Suppressor macrophage treated with lipopolysaccharide for 1 hour (primary cell): ENCODE data around the gene TM7SF2.

Experiments used
- DNase-seq, 3 donors: peaks; one replicate each; pipeline ENCODE4 v3.0.0-alpha.2; 2020 to 2022

Gene TM7SF2

DNA sequence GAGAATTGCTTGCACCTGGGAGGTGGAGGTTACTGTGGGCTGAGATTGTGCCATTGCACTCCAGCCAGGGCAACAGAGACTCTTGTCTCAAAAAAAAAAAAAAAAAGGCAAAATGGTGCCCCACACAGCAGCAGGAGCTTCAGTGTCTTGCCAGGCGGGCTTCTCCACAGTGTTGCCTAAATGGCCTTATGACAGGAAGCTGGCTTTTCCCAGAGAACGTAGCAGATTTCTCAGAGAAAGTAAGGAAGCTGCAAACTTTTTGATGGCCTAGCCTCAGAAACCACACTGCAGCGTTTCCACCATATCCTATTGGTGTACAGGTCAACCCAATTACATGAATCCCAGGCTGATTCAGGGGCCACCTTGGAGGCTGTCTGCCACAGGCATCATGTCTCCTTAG, 45.7 kb downstream of the TM7SF2 start:
- DNase-seq: peak in 2 of 3 donors; percentile 21

DNA sequence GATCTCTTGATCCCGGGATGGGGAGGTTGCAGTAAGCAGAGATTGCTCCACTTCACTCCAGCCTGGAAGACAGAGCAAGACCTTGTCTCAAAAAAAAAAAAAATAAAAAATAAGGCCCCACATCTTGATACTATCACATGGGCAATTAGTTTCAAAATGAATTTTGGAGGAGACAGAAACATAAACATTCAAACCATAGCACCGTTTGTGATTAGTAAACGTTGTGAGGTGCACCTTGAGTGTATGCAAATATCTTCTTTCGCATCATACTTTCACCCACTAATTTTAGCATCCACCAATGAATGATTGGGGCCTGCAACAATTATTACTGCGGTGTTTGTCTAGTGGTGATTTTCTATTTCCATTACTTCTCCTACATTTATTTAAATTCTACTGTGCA, 47.3 kb downstream of the TM7SF2 start:
- DNase-seq: no peak

- DNase-seq: no peak
Measured at GRCh38 chr11:65160643-65161042, 49.0 kb downstream of the TM7SF2 start.

DNA sequence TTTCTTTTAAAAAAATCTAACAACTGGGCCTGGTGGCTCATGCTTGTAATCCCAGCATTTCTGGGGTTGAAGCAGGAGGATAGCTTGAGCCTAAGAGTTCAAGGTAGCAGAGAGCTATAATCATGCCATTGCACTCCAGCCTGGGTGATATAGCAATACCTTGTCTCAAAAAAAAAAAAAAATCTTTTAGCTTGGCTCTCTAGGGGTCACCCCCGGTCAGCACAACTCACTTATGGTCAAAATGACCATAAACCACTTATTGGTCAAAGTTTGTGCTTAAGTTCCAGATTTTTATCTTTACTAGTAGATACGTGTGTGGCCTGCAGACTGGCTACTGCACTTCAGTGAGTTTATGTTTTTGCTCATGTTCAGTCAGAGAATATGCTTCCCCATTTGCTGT, 52.0 kb downstream of the TM7SF2 start:
- DNase-seq: no peak
